ENCODE results near the gene CADM1.

CADM1 gene

DNA sequence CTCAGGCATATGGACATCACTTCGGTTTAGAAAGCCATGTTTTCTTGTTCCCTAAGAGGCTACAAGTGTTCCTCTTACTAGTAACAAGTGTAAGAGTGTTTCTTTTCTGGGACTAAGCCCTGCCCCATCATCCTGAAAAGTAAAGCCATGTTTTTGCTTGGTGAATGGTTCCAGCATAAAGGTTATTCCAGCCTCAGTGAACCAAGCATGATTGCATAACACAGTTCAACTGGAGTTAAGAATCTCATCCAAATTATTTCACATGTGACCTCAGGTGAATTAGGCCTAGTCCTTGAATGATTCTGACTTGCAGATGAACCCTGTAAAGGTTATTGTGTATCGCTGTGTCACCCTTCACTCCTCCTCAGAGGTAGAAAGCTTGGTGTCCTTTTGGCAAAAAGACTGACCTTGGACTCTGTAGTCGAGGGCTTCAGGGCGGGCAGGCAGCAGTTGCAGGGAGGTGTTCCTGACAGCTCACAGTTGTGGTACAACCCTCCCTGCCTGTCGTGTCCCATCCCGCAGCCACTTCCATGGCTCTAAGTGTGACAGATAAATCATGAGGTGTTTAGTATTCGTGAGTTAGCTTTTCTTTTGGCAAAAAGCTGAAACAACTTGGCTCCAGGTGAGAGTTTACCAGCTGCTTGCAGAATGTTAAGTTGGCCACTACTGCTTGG lies 321.8 kb downstream of the CADM1 start:
- TF ChIP-seq GATA3 (IDR thresholded peaks at IDR 0.05; ENCODE audit: low read depth, low read length) (no peak), GATA2 (IDR thresholded peaks at IDR 0.05; ENCODE audit: low read depth, low read length) (no peak)

DNA sequence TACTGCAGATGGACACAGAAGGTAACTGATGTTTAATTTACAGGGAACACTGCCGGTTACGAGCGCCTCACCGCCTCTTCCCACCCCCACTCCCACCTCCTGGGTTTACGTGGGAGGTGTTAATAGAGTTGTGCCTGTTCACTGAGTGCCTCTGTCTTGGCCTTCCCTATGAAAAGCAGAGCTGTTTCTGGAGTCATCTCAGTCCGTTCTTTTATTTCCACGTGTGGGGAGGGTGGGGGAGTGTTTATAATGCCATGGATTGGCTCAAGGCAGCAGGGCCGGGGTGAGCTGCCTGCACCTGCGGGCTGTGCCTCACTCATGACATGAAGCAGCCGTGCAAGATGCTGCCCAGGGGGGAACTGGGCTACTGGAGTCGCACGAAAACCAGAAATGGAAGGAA lies 322.7 kb downstream of the CADM1 start:
- TF ChIP-seq GATA2 (IDR thresholded peaks at IDR 0.05; ENCODE audit: low read depth, low read length) (no peak), GATA3 (IDR thresholded peaks at IDR 0.05; ENCODE audit: low read depth, low read length) (no peak)

DNA sequence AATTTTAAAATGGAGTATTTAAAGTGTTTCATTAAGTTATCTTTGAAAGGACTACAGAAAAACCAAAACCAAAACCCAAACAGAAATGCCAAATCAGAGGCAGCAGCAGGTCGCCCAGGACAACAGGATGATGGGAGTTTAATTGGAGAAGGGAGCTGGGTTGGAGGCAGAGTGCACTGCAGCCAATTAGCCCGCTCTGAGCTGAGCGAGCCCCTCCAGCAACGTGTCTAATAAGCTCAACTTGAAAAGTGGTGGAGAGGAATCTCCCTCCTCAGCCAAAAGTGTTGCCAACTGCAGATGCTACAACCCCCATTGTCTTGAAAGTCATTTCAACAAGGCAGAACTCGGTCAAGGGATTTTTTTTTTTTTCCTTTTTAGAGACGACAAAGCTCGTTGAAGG lies 323.9 kb downstream of the CADM1 start:
- no peak for TF ChIP-seq GATA3 (IDR thresholded peaks at IDR 0.05; ENCODE audit: low read depth, low read length)
- no peak for TF ChIP-seq GATA2 (IDR thresholded peaks at IDR 0.05; ENCODE audit: low read depth, low read length)

DNA sequence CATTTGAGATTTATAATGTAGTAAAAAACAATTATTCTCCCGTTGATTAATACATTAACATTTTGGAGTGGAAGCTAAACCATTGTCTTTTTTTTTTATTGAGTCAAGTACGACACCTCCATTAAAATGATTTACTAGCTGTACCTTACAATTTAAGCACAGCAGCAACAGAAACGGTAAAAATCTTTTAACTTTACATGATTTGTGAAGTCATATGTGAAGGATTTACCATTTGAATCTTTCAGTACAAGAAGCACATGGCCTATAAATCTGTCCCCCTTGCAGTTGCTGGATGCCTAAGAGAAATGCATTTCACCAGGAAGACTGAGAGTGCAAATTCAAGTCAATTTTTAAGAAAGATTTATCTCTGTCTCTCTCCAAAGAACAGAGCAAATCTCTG lies 324.6 kb downstream of the CADM1 start:
- TF ChIP-seq GATA3 (IDR thresholded peaks at IDR 0.05; ENCODE audit: low read depth, low read length): no peak
- TF ChIP-seq GATA2 (IDR thresholded peaks at IDR 0.05; ENCODE audit: low read depth, low read length): no peak

DNA sequence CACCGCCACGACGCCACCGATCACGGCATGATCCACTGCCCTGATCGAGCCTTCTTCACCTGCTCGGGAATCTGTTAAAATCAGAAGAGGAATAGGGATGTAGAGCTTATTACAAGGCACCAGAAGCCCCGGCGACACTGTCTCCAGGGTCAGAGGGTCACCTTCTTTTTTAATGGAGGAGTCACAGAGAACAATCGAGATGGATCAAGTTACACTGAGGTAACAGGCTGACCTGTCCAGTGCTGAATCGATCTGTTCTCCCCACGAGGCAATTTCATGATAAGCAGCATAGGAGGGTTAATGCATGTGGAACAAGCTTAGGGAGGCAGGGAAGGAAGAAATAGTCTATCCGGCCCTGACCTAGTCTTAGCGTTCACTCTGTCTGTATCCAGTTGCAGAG lies 325.5 kb downstream of the CADM1 start:
- no peak for TF ChIP-seq GATA2 (IDR thresholded peaks at IDR 0.05; ENCODE audit: low read depth, low read length)

DNA sequence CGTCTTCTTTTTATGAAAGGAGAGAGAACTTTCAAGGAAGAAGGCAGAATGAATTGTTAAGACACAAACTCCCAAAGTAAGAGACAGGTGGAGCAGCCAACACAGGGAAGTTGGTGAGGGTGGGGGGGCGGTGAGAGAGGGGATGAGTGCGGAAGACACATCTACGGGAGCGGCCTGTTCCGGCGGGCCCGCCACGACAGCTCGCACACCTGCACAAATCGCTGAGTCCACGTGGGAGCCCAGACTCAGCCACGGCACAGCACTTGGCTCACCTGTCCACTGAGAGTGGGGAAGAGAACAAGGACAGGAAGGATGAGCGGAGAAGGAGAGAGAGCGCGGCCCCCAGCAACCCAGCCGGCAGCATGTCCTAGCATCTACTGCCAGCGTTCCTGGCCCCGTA lies 331.1 kb downstream of the CADM1 start:
- TF ChIP-seq GATA2 (IDR thresholded peaks at IDR 0.05; ENCODE audit: low read depth, low read length): no peak

DNA sequence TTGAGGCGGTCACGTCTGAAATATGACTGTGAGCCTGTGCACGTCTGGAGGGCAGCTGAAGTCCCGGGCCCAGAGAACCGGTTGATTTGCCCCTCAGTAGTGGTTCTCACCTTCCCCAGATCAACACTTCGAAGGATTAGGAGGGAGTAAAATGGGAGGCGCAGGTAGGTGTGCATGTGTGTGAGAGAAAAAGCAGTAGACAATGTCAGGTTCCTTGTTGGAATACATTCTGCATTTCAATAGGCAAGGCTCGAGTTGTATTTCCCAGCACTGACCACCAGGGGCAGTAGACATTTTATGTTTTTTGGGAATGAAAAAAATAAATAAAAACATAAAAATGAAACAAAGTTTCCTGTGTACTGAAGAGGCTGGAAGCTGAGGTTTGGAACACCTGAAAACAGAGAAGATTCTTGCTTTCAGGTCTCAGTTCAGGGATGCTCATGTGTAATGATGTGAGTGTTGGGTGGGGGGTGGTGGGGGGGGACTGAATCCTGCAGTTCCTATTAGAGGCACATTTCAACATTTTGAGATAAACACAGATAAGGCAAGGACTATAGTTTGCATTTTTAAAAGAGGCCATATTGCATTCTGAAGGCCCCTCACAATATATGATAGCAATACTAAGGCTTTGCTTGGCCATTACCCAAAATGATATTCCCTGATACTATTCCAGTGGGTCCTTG lies 333.9 kb downstream of the CADM1 start:
- TF ChIP-seq GATA2 (IDR thresholded peaks at IDR 0.05; ENCODE audit: low read depth, low read length) (no peak), GATA3 (IDR thresholded peaks at IDR 0.05; ENCODE audit: low read depth, low read length) (no peak)

DNA sequence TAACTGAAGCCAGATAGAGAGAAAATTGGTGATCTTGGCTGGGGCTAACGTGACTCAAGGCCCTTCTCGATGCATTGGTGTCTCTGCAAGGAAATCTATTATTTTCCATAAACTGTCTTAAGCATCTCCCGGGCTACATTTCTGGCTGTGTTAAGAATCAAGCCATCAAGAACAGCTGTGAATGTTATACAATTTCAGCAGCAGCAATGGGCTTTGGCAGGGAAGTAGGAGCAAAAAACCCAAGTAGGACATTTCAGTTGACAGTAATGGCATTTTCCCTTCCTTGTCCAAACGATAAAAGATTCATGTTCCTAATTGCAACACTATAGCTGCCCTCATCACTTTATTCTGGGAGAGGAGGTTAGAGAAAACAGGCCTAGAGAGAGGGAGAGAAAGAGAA lies 335.0 kb downstream of the CADM1 start:
- no peak for TF ChIP-seq GATA3 (IDR thresholded peaks at IDR 0.05; ENCODE audit: low read depth, low read length)
- no peak for TF ChIP-seq GATA2 (IDR thresholded peaks at IDR 0.05; ENCODE audit: low read depth, low read length)

DNA sequence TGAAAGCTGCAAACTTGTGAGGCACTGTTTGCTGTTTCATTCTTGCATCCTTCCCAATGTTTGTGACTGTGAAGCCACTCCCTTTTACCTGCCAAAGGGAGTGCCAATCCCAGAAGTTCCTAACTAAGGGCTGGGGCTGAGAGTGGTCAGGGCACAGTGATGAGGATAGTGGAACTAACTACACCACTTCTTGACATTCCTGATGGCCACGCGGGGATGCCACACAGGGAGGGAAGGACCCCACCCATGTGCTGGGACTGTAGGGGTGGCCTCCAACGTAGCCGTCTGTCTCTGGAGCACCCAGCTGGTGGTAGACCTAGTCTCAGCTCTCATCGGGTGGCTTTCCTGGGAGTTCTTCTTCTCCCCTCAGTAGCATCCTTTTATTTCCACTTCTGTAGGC lies 335.5 kb downstream of the CADM1 start:
- TF ChIP-seq GATA3 (IDR thresholded peaks at IDR 0.05; ENCODE audit: low read depth, low read length): no peak
- no peak for TF ChIP-seq GATA2 (IDR thresholded peaks at IDR 0.05; ENCODE audit: low read depth, low read length)

DNA sequence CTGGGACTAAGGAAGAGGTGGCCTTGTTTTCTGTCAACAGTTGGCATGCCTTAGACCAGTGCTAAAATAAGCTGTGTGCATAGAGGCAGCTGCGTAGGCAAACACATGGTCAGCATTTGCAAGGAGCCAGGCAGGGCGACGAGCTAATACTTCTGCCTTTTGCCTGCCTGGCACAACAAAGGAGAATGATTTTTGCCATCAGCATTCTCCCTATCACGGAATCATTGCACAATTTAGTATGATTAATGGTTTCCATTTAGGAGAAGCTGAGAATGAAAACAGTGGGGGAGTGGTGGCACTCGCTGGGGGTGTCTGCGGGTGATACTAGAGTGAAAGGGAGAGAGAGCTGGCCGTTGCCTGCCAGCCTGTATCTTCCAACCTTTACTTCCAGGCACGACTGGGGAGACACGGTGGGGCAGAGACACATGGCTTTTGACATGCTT lies 336.0 kb downstream of the CADM1 start:
- TF ChIP-seq GATA3 (IDR thresholded peaks at IDR 0.05; ENCODE audit: low read depth, low read length) (no peak), GATA2 (IDR thresholded peaks at IDR 0.05; ENCODE audit: low read depth, low read length) (peak; percentile 73)

DNA sequence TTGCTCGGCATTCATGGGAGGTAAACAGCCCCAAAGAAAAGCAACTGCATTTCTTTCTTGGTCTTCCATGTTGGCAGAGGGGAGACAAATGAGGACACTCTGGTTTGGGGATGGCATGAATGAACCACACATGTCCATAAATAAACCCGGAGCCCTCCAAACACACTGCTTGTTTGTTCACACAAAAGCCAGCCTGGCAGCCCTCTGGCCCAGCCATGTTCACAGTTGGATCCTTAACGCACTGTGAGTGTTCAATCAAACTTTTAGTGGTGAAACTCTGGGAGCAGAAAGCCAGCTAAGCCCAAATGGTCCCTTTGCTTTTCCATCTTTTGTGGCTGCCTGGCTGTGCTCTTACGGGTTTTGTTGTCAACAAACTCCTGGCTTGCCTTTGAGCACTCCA lies 336.8 kb downstream of the CADM1 start:
- TF ChIP-seq GATA3 (IDR thresholded peaks at IDR 0.05; ENCODE audit: low read depth, low read length) (no peak), GATA2 (IDR thresholded peaks at IDR 0.05; ENCODE audit: low read depth, low read length) (no peak)

DNA sequence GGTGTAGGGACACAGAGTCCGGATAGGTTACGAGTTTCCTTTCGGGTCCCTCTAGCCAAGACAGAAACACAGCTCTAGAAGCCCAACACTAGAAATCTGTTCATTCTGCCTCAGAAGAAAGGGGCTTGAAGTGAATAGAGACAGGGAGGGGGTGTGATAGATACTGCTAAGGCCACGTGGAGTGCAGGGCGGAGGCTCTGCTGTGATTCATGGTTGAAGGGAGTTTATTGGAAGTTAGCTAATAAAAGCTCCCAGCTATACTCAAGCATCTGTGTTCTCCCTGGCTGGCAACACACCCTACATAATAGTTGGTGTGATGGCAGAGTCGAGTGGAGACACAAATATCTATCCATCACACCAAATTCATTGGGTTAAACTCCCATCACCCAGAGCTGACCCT lies 337.4 kb downstream of the CADM1 start:
- TF ChIP-seq GATA2 (IDR thresholded peaks at IDR 0.05; ENCODE audit: low read depth, low read length) (no peak), GATA3 (IDR thresholded peaks at IDR 0.05; ENCODE audit: low read depth, low read length) (no peak)

DNA sequence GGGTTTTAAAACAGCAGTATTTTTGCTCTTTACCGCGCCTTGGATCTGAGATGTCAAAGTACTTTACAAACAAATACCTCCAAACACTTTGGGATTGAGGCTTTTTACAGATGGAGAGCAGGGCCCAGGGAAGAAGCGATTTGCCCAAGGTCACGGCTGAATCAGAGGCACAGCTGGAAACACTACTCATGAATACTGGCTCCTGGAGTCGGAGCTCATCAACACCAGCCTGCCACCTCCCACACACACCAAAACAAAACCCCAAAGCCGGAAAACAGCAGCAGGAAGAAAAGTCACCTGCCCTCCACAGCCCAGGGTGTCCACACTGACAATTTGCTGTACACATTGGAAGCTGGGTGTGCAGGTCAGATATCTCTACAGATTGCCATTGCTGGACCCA lies 339.4 kb downstream of the CADM1 start:
- no peak for TF ChIP-seq GATA3 (IDR thresholded peaks at IDR 0.05; ENCODE audit: low read depth, low read length)
- TF ChIP-seq GATA2 (IDR thresholded peaks at IDR 0.05; ENCODE audit: low read depth, low read length): no peak

DNA sequence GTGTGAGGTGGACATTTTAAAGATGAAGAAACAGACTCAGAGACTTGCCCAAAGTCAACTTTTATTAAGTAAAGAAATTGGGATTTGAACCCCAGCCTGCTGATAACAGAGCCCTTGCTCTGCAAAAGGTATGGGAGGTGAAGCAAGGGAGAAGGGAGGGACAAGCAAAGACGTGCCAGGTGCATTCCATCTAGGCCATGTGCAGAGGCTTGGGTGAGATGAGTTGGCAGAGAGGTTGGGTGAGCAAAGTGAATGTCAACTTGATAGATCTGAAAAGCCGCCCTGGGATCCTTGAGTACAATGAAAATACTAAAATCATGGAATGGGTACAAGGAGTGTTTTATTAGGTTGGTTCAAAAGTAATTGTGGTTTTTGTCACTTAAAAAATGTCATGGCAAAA lies 341.3 kb downstream of the CADM1 start:
- TF ChIP-seq GATA3 (IDR thresholded peaks at IDR 0.05; ENCODE audit: low read depth, low read length) (no peak), GATA2 (IDR thresholded peaks at IDR 0.05; ENCODE audit: low read depth, low read length) (no peak)

DNA sequence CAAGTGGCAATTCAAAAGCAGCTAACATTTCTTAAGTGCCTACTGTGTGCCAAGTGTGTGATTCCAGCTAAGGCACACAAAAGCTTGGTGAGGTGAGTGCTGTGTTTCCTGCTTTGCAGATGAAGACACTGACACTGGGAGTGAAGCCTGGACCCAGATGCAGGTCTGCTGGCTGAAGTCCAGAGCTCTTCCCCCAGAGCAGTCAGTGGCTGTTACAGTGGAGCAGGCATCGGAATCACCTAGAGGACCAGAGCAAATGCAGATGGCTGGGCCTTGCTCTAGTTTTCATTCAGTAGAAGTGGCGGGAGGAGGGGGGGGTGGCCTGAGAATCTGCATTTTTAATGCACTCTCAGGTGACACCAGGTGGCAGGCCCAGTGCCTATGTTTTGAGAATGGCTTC lies 342.3 kb downstream of the CADM1 start:
- TF ChIP-seq GATA3 (IDR thresholded peaks at IDR 0.05; ENCODE audit: low read depth, low read length) (no peak), GATA2 (IDR thresholded peaks at IDR 0.05; ENCODE audit: low read depth, low read length) (no peak)

All from SH-SY5Y (cell line).